ENCODE results near the gene ASH1L.
"Not testable (repeated sequence)": the region's sequence is repeated elsewhere in the genome, so short reads cannot be mapped to it uniquely, and the experiment has no call there.

Gene ASH1L

DNA sequence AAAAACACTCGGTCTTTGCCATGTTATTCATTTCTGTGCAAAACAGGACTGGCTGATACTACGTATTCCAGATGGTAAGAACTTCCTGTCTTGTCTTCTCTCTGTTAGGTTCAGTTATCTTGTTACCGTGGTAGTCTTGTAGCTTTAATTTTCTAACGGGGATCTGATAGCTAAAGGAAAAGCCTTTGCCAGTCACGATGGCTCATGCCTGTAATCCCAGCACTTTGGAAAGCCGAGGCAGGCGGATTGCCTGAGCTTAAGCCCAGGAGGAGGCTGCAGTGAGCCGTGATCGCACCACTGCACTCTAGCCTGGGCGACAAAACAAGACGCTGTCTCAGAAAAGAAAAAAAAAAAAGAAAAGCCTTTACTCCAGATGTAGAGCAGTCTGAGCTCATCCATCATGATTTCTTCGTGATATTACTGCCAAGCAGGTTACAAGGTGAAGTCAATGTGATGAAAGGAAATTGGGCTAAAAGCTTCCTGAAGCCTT is 36.3 kb upstream of the ASH1L start:
- WGBS (ENCODE audit: insufficient coverage) = 48% methylated on average over 10 of the region's 12 CpGs
- Histone ChIP-seq H3K4me1 (ENCODE audit: control extremely low read depth in 1 of 4, control insufficient read depth in 4 of 4, insufficient read depth in 4 of 4, low read length in 3 of 4) (peaks cover 0 to 7% (median 0%) of the 10 kb centered on the region in 4 experiments), H3K9me3 (ENCODE audit: control extremely low read depth in 1 of 5, control insufficient read depth in 4 of 5, insufficient read depth in 2 of 5, low read depth in 1 of 5, low read length in 4 of 5) (no peaks in the 10 kb centered on the region), H3K27ac (ENCODE audit: insufficient read depth in 1 of 2, low read depth in 1 of 2, low read length in 2 of 2, poor library complexity in 1 of 2, severe bottlenecking in 2 of 2) (no peak overlapping the region), H3K4me3 (ENCODE audit: control insufficient read depth in 1 of 7, extremely low read depth in 1 of 7, insufficient read depth in 4 of 7, low read depth in 2 of 7, low read length in 6 of 7) (peak overlapping the region in 3 of 7 experiments; percentile 43 to 65 (median 52)), H3K36me3 (ENCODE audit: control insufficient read depth in 4 of 4, insufficient read depth in 4 of 4, low read length in 3 of 4) (no peaks in the 10 kb centered on the region), H3K27me3 (replicated peaks in 2 of 5; ENCODE audit: control insufficient read depth in 4 of 5, insufficient read depth in 5 of 5, low read length in 4 of 5) (no peaks in the 10 kb centered on the region)
- CTCF ChIA-PET = interaction anchor here (0.6 to 1.8 kb wide), 4 partner anchors 9 to 348 kb away, joined by 4 to 9 read pairs (median 4); no protein-coding TSS in a partner anchor
- POLR2A ChIA-PET = no interaction called here
- DNase-seq = peak; percentile 14 to 37 (median 17)

DNA sequence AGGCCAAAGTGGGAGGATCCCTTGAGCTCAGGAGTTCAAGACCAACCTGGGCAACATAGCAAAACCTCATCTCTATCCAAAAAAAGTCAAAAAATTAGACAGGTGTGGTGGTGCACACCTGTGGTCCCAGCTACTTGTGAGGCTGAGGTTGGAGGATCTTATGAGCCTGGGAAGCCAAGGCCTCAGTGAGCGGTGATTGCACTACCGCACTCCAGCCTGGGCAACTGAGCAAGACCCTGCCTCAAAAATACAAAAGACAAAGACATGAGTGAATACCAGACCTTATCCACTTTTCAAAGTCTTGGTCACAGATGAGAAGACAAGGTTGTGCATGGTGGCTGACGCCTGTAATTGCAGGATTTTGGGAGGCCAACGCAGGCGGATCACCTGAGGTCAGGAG is 34.3 kb upstream of the ASH1L start:
- WGBS (ENCODE audit: insufficient coverage) = 96% methylated on average over 4 of the region's 5 CpGs
- H3K27ac ChIP-seq (ENCODE audit: insufficient read depth in 1 of 2, low read depth in 1 of 2, low read length in 2 of 2, poor library complexity in 1 of 2, severe bottlenecking in 2 of 2) = no peak overlapping the region
- DNase-seq = no peak
- no peaks in the 10 kb centered on the region for H3K36me3 ChIP-seq (ENCODE audit: control insufficient read depth in 4 of 4, insufficient read depth in 4 of 4, low read length in 3 of 4)
- CTCF ChIA-PET = interaction anchor here (0.6 to 1.9 kb wide), 3 partner anchors 12 to 345 kb away, joined by 3 to 4 read pairs (median 4); no protein-coding TSS in a partner anchor
- peaks cover 0 to 7% (median 0%) of the 10 kb centered on the region in 4 experiments for H3K4me1 ChIP-seq (ENCODE audit: control extremely low read depth in 1 of 4, control insufficient read depth in 4 of 4, insufficient read depth in 4 of 4, low read length in 3 of 4)
- H3K27me3 ChIP-seq (replicated peaks in 2 of 5; ENCODE audit: control insufficient read depth in 4 of 5, insufficient read depth in 5 of 5, low read length in 4 of 5) = no peaks in the 10 kb centered on the region
- POLR2A ChIA-PET = no interaction called here
- no peak overlapping the region for H3K4me3 ChIP-seq (ENCODE audit: control insufficient read depth in 1 of 7, extremely low read depth in 1 of 7, insufficient read depth in 4 of 7, low read depth in 2 of 7, low read length in 6 of 7)
- H3K9me3 ChIP-seq (ENCODE audit: control extremely low read depth in 1 of 5, control insufficient read depth in 4 of 5, insufficient read depth in 2 of 5, low read depth in 1 of 5, low read length in 4 of 5) = no peaks in the 10 kb centered on the region

DNA sequence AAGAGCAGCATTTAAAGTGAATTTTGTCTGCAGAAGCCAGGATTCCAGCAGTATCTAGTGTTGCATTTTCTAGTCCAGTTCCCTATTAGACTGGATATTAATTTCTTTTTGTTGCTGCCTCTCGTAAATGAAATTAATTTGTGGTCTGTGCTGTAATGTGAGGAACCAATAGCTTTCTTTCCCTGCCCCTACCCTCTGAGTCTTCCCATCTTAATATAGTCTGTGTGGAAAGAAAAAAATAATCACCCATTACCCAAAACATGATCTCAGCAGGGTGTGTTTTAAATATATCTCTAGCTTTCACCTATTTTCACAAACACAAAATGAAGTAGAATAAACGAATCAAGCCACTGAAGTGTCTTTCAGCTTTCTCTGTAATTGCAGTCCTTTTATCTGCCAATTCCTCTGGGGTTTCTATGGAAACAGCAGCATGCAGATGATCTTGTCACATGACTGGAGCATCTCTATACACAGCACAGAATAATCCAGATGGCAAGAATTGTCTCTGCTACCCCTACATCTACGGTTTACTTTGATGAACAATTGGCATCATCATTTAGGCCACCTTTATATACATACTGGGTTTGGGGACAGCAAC is 33.4 kb upstream of the ASH1L start:
- WGBS (ENCODE audit: insufficient coverage) = 86% methylated on average over 1 of the region's 3 CpGs
- H3K4me3 ChIP-seq (ENCODE audit: control insufficient read depth in 1 of 7, extremely low read depth in 1 of 7, insufficient read depth in 4 of 7, low read depth in 2 of 7, low read length in 6 of 7); H3K9me3 ChIP-seq (ENCODE audit: control extremely low read depth in 1 of 5, control insufficient read depth in 4 of 5, insufficient read depth in 2 of 5, low read depth in 1 of 5, low read length in 4 of 5); H3K36me3 ChIP-seq (ENCODE audit: control insufficient read depth in 4 of 4, insufficient read depth in 4 of 4, low read length in 3 of 4); H3K27me3 ChIP-seq (replicated peaks in 2 of 5; ENCODE audit: control insufficient read depth in 4 of 5, insufficient read depth in 5 of 5, low read length in 4 of 5); DNase-seq; H3K27ac ChIP-seq (ENCODE audit: insufficient read depth in 1 of 2, low read depth in 1 of 2, low read length in 2 of 2, poor library complexity in 1 of 2, severe bottlenecking in 2 of 2); H3K4me1 ChIP-seq (ENCODE audit: control extremely low read depth in 1 of 4, control insufficient read depth in 4 of 4, insufficient read depth in 4 of 4, low read length in 3 of 4); POLR2A ChIA-PET: not testable (repeated sequence)
- CTCF ChIA-PET = interaction anchor here (0.6 kb wide), 1 partner anchor 12 kb away, joined by 4 read pairs; no protein-coding TSS in a partner anchor

DNA sequence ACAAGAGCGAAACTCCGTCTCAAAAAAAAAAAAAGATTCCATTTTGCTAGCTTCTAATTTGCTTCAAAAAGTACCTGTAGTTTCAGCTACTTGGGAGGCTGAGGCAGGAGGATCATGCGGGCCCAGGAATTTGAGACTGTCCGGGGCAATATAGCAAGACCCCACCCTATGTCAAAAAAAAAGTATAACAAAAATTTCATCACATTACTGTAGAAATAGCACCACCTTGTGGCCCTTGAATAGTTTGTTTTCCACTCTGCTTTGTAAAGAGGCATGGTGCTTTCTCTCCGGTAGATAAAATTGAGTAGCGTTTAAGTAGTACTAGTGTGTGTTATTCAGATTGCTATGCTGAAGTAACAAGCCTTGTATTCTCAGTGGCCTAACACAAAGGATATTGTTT is 29.2 kb upstream of the ASH1L start:
- ChIA-PET POLR2A (no interaction called here), CTCF (interaction anchor here (0.6 to 1.7 kb wide), 8 partner anchors 13 to 419 kb away, joined by 3 to 5 read pairs (median 4); partner anchors contain the start of gene KRTCAP2)
- DNase-seq = peak; percentile 76 to 87 (median 80)
- Histone ChIP-seq H3K9me3 (ENCODE audit: control extremely low read depth in 1 of 5, control insufficient read depth in 4 of 5, insufficient read depth in 2 of 5, low read depth in 1 of 5, low read length in 4 of 5) (no peaks in the 10 kb centered on the region), H3K4me3 (ENCODE audit: control insufficient read depth in 1 of 7, extremely low read depth in 1 of 7, insufficient read depth in 4 of 7, low read depth in 2 of 7, low read length in 6 of 7) (no peak overlapping the region), H3K27me3 (replicated peaks in 2 of 5; ENCODE audit: control insufficient read depth in 4 of 5, insufficient read depth in 5 of 5, low read length in 4 of 5) (no peaks in the 10 kb centered on the region), H3K36me3 (ENCODE audit: control insufficient read depth in 4 of 4, insufficient read depth in 4 of 4, low read length in 3 of 4) (no peaks in the 10 kb centered on the region), H3K27ac (ENCODE audit: insufficient read depth in 1 of 2, low read depth in 1 of 2, low read length in 2 of 2, poor library complexity in 1 of 2, severe bottlenecking in 2 of 2) (no peak overlapping the region), H3K4me1 (ENCODE audit: control extremely low read depth in 1 of 4, control insufficient read depth in 4 of 4, insufficient read depth in 4 of 4, low read length in 3 of 4) (no peaks in the 10 kb centered on the region)
- 0% methylated on average over 2 of the region's 6 CpGs for WGBS (ENCODE audit: insufficient coverage)

DNA sequence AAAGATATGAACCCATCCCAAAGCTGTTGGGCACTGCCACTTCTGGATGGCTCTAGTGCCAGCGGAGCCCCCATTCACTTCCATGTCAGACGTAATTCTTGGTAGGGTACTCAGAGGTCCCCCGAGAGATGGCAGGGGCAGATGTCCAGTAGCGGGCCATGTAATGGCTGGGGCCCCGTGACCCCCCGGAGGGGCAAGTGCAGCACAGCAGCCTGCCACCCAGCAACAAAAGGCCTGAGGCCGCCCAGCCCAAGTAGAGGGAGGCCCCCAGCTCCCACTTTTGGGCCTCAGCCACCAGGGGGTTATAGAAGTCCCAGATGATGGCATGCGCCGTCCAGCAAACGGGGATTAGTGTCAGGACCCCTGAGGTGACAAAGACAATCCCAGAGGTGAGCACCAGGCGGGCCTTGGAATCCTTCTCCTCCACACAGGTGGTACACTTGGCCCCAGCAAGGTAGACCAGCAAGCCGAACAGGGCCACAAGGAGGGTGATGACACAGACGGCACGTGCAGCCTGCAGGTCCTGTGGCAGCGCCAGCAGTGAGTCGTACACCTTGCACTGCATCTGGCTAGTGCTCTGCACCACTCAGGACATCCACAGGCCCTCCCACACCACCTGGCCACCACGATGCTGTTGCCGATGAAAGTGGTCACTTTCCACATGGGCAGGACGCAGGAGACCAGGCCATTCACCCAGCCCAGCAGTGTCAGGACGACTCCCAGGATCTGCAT is 28.1 kb upstream of the ASH1L start:
- POLR2A ChIA-PET; H3K27me3 ChIP-seq (replicated peaks in 2 of 5; ENCODE audit: control insufficient read depth in 4 of 5, insufficient read depth in 5 of 5, low read length in 4 of 5); H3K4me3 ChIP-seq (ENCODE audit: control insufficient read depth in 1 of 7, extremely low read depth in 1 of 7, insufficient read depth in 4 of 7, low read depth in 2 of 7, low read length in 6 of 7); H3K36me3 ChIP-seq (ENCODE audit: control insufficient read depth in 4 of 4, insufficient read depth in 4 of 4, low read length in 3 of 4); H3K9me3 ChIP-seq (ENCODE audit: control extremely low read depth in 1 of 5, control insufficient read depth in 4 of 5, insufficient read depth in 2 of 5, low read depth in 1 of 5, low read length in 4 of 5); H3K27ac ChIP-seq (ENCODE audit: insufficient read depth in 1 of 2, low read depth in 1 of 2, low read length in 2 of 2, poor library complexity in 1 of 2, severe bottlenecking in 2 of 2); H3K4me1 ChIP-seq (ENCODE audit: control extremely low read depth in 1 of 4, control insufficient read depth in 4 of 4, insufficient read depth in 4 of 4, low read length in 3 of 4); CTCF ChIA-PET; DNase-seq: not testable (repeated sequence)
- 97% methylated on average over 16 of the region's 20 CpGs for WGBS (ENCODE audit: insufficient coverage)

DNA sequence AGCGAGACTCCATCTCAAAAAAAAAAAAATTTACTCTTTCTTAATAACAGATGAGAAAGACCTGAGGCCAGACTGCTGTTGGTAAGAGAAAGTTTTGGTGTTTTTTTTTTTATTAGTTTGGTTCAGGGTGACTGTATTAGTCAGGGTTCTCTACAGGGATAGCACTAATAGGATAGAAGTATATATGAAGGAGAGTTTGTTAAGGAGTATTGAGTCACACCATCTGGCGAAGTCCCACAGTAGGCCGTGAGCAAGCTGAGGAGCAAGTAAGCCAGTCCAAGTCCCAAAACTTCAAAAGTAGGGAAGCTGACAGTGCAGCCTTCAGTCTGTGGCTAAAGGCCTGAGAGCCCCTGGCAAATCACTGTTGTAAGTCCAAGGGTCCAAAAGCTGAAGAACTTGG is 26.7 kb upstream of the ASH1L start:
- POLR2A ChIA-PET; H3K27me3 ChIP-seq (replicated peaks in 2 of 5; ENCODE audit: control insufficient read depth in 4 of 5, insufficient read depth in 5 of 5, low read length in 4 of 5); H3K36me3 ChIP-seq (ENCODE audit: control insufficient read depth in 4 of 4, insufficient read depth in 4 of 4, low read length in 3 of 4); DNase-seq; H3K27ac ChIP-seq (ENCODE audit: insufficient read depth in 1 of 2, low read depth in 1 of 2, low read length in 2 of 2, poor library complexity in 1 of 2, severe bottlenecking in 2 of 2); H3K4me1 ChIP-seq (ENCODE audit: control extremely low read depth in 1 of 4, control insufficient read depth in 4 of 4, insufficient read depth in 4 of 4, low read length in 3 of 4); H3K4me3 ChIP-seq (ENCODE audit: control insufficient read depth in 1 of 7, extremely low read depth in 1 of 7, insufficient read depth in 4 of 7, low read depth in 2 of 7, low read length in 6 of 7); H3K9me3 ChIP-seq (ENCODE audit: control extremely low read depth in 1 of 5, control insufficient read depth in 4 of 5, insufficient read depth in 2 of 5, low read depth in 1 of 5, low read length in 4 of 5): not testable (repeated sequence)
- WGBS (ENCODE audit: insufficient coverage) = no CpG with 5 or more reads among the region's 3 CpGs
- CTCF ChIA-PET = interaction anchor here (1.1 kb wide), 1 partner anchor 338 kb away, joined by 3 read pairs; no protein-coding TSS in a partner anchor

DNA sequence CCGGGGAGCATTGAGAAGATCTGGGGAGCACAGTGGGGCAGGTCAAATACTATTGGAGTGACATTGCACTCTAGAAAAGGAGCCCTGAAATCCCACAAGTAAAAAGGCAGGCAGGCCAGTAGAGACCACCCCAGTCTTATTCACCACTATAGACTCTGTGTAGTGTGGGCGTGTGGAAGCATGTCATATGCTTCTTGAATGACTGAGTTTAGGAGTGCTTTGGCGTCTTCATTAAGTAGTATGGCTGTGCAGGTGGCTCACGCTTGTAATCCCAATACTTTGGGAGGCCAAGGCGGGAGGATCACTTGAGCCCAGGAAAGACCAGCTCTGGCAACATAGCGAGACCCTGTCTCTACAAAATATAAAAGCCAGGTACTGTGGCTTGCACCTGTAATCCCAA is 21.2 kb upstream of the ASH1L start:
- POLR2A ChIA-PET = not testable (repeated sequence)
- 97% methylated on average over 4 of the region's 6 CpGs for WGBS (ENCODE audit: insufficient coverage)
- CTCF ChIA-PET = interaction anchor here (2.2 kb wide), 1 partner anchor 13 kb away, joined by 4 read pairs; no protein-coding TSS in a partner anchor

More for the DNA sequence above, 21.2 kb upstream of the ASH1L start:
- not testable (repeated sequence) for H3K36me3 ChIP-seq (ENCODE audit: control insufficient read depth in 4 of 4, insufficient read depth in 4 of 4, low read length in 3 of 4); DNase-seq; H3K27ac ChIP-seq (ENCODE audit: insufficient read depth in 1 of 2, low read depth in 1 of 2, low read length in 2 of 2, poor library complexity in 1 of 2, severe bottlenecking in 2 of 2); H3K9me3 ChIP-seq (ENCODE audit: control extremely low read depth in 1 of 5, control insufficient read depth in 4 of 5, insufficient read depth in 2 of 5, low read depth in 1 of 5, low read length in 4 of 5); H3K4me3 ChIP-seq (ENCODE audit: control insufficient read depth in 1 of 7, extremely low read depth in 1 of 7, insufficient read depth in 4 of 7, low read depth in 2 of 7, low read length in 6 of 7); H3K4me1 ChIP-seq (ENCODE audit: control extremely low read depth in 1 of 4, control insufficient read depth in 4 of 4, insufficient read depth in 4 of 4, low read length in 3 of 4); H3K27me3 ChIP-seq (replicated peaks in 2 of 5; ENCODE audit: control insufficient read depth in 4 of 5, insufficient read depth in 5 of 5, low read length in 4 of 5)
